Trophoblast cell (in vitro differentiated cells and primary cell): Measurements from ENCODE around the gene NADK.
"Not testable (repeated sequence)": the region's sequence is repeated elsewhere in the genome, so short reads cannot be mapped to it uniquely, and the experiment has no call there.

ENCODE experiments used
- DNase-seq, 2 donors: peaks; one replicate each; pipeline ENCODE4 v3.0.0-alpha.2; 2016
- H2AFZ ChIP-seq: 2 replicates; pipeline ENCODE4 v1.6.1; 2013; ENCODE audit warnings: low read length, moderate library complexity, mild to moderate bottlenecking; ENCODE audit not compliant: insufficient read depth, poor library complexity
- H2AK5ac ChIP-seq: 2 replicates; pipeline ENCODE4 v1.6.1; 2013; ENCODE audit warnings: mild to moderate bottlenecking, low read length
- H2BK120ac ChIP-seq: 2 replicates; pipeline ENCODE4 v1.6.1; 2013; ENCODE audit warnings: low read length, mild to moderate bottlenecking, moderate library complexity; ENCODE audit not compliant: insufficient read depth, poor library complexity
- H2BK12ac ChIP-seq: 2 replicates; pipeline ENCODE4 v1.6.1; 2013; ENCODE audit warnings: mild to moderate bottlenecking, low read length, moderate library complexity
- H2BK5ac ChIP-seq: 2 replicates; pipeline ENCODE4 v1.6.1; 2013; ENCODE audit warnings: low read length, low read depth, moderate library complexity, mild to moderate bottlenecking; ENCODE audit not compliant: poor library complexity
- H3K14ac ChIP-seq: 2 replicates; pipeline ENCODE4 v1.6.1; 2013; ENCODE audit warnings: mild to moderate bottlenecking, low read length
- H3K18ac ChIP-seq: 2 replicates; pipeline ENCODE4 v1.6.1; 2013; ENCODE audit warnings: mild to moderate bottlenecking, low read length
- H3K23ac ChIP-seq: 2 replicates; pipeline ENCODE4 v1.6.1; 2013; ENCODE audit warnings: low read length
- H3K27ac ChIP-seq: 2 replicates; pipeline ENCODE4 v1.5.1; 2013; ENCODE audit warnings: low read depth, mild to moderate bottlenecking, inconsistent platforms, low read length, moderate library complexity
- H3K27me3 ChIP-seq: 2 replicates; pipeline ENCODE4 v1.6.1; 2013; ENCODE audit warnings: inconsistent platforms, mild to moderate bottlenecking, low read length, moderate library complexity; ENCODE audit not compliant: insufficient read depth
- H3K36me3 ChIP-seq, 2 experiments: 1 replicate in 1 of 2; 2 replicates in 1 of 2; pipeline ENCODE4 v1.6.1; 2013; ENCODE audit warnings: low read length in 2 of 2, mild to moderate bottlenecking in 2 of 2, moderate library complexity in 1 of 2; ENCODE audit not compliant: insufficient read depth in 2 of 2, control insufficient read depth in 1 of 2
- H3K4ac ChIP-seq: 2 replicates; pipeline ENCODE4 v1.6.1; 2013; ENCODE audit warnings: low read depth, mild to moderate bottlenecking, low read length, moderate library complexity
- H3K4me1 ChIP-seq, 2 experiments: 1 replicate in 1 of 2; 2 replicates in 1 of 2; pipeline ENCODE4 v1.6.1; 2013; ENCODE audit warnings: low read length in 2 of 2, mild to moderate bottlenecking in 2 of 2, moderate library complexity in 1 of 2; ENCODE audit not compliant: insufficient read depth in 2 of 2, control insufficient read depth in 1 of 2
- H3K4me2 ChIP-seq: 2 replicates; pipeline ENCODE4 v1.6.1; 2013; ENCODE audit warnings: inconsistent platforms, mild to moderate bottlenecking, low read length, moderate library complexity
- H3K4me3 ChIP-seq: 2 replicates; pipeline ENCODE4 v1.5.1; 2013; ENCODE audit warnings: mild to moderate bottlenecking, low read depth, low read length, inconsistent platforms
- H3K79me1 ChIP-seq: one replicate; pipeline ENCODE4 v1.6.1; 2013; ENCODE audit warnings: low read length
- H3K79me2 ChIP-seq: 2 replicates; pipeline ENCODE4 v1.6.1; 2013; ENCODE audit warnings: low read length, mild to moderate bottlenecking; ENCODE audit not compliant: control insufficient read depth, insufficient read depth, poor library complexity
- H3K9ac ChIP-seq: 2 replicates; pipeline ENCODE4 v1.6.1; 2013; ENCODE audit warnings: mild to moderate bottlenecking, low read length
- H3K9me3 ChIP-seq: 2 replicates; pipeline ENCODE4 v1.6.1; 2013; ENCODE audit warnings: low read depth, mild to moderate bottlenecking, control low read depth, inconsistent platforms, low read length; ENCODE audit not compliant: insufficient read depth
- H4K12ac ChIP-seq: 2 replicates; pipeline ENCODE4 v1.6.1; 2013; ENCODE audit warnings: low read depth, mild to moderate bottlenecking, low read length, moderate library complexity
- H4K8ac ChIP-seq: 2 replicates; pipeline ENCODE4 v1.6.1; 2013; ENCODE audit warnings: low read depth, mild to moderate bottlenecking, low read length, moderate library complexity
- H4K91ac ChIP-seq: one replicate; pipeline ENCODE4 v1.6.1; 2013; ENCODE audit warnings: low read depth, mild to moderate bottlenecking, low read length, moderate library complexity
- WGBS: extraction: QIAGEN DNeasy Blood & Tissue Kit; methylation state at CpG from one replicate; pipeline ENCODE4 v1.1.7; 2013; ENCODE audit warnings: missing lambda C conversion rate; ENCODE audit not compliant: insufficient read length, insufficient coverage; ENCODE audit errors: extremely low coverage; 5-methylcytosine and 5-hydroxymethylcytosine counted together

Gene NADK

DNA sequence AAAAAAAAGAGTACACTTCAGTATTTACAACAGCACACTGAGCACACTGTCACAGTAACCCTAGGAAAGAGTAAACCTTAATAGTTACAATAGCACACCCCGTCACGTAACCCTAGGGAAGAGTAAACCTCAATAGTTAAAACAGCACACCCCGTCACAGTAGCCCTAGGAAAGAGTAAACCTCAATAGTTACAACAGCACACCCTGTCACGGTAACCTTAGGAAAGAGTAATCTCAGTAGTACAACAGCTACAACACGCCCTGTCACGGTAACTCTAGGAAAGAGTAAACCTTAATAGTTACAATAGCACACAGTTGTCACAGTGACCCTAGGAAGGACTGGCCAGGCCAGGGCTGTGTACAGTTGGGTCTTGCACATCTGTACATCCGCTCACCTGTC is 57.1 kb downstream of the NADK start:
- Histone ChIP-seq H4K91ac (no peak overlapping the region), H3K79me2 (no peaks in the 10 kb centered on the region), H2BK5ac (no peak overlapping the region), H2AFZ (no peak overlapping the region), H2BK12ac (no peak overlapping the region), H3K9ac (no peak overlapping the region), H3K18ac (no peak overlapping the region), H3K4ac (no peak overlapping the region), H4K8ac (no peak overlapping the region), H2BK120ac (no peak overlapping the region), H3K9me3 (no peaks in the 10 kb centered on the region), H3K4me2 (no peak overlapping the region), H3K79me1 (peaks cover 4% of the 10 kb centered on the region), H4K12ac (no peak overlapping the region), H2AK5ac (no peak overlapping the region), H3K23ac (no peak overlapping the region), H3K4me1 (no peaks in the 10 kb centered on the region), H3K27ac (no peak overlapping the region), H3K27me3 (no peaks in the 10 kb centered on the region), H3K14ac (no peak overlapping the region), H3K4me3 (no peak overlapping the region), H3K36me3 (peaks cover 30 to 34% of the 10 kb centered on the region in 2 experiments)
- DNase-seq: no peak
- no CpG with 5 or more reads among the region's 7 CpGs for WGBS

DNA sequence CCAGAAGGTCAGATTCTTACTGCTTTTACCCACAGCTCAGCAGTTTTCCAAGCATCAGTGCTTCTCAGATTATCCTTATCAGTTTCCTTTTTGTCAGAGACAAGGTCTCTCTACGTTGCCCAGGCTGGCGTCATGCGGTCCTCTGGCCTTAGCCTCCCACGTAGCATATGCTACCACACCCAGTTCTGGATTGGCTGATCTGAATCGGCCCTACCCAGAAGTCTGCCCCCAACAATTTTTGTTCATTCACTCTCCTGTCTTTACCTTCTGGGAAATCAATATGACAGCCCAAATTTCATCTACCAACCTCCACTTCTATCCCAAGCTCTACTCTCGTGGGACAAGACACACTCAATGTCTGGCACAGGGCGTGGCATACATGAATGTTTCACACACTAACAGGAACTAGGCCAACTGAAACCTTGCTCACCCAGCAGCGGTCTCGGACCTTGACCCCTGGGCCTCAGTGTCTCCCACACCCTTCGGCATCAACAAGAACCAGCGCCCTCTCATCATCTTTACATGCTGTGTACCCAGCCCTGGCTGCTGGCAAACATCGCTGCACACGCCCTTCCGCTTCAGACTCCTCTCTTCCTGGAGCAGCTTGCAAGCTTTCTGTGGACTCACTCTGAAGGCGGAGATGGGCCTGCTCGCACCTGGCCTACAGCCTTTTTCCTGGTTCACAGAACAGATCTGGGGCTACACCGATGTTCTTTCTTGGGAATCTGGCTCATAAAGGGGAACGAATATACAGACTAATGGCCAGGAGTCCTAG is 63.0 kb downstream of the NADK start:
- DNase-seq, H3K18ac ChIP-seq, H3K4me3 ChIP-seq, H3K4me1 ChIP-seq, H2BK5ac ChIP-seq, H3K79me2 ChIP-seq, H3K14ac ChIP-seq, H2AFZ ChIP-seq, H3K4me2 ChIP-seq, H3K79me1 ChIP-seq, H3K23ac ChIP-seq, H3K27ac ChIP-seq, H2BK120ac ChIP-seq, H3K27me3 ChIP-seq, H3K9me3 ChIP-seq, H3K9ac ChIP-seq, H4K91ac ChIP-seq, H4K12ac ChIP-seq, H4K8ac ChIP-seq, H3K4ac ChIP-seq, H2BK12ac ChIP-seq, H2AK5ac ChIP-seq: not testable (repeated sequence)
- no CpG with 5 or more reads among the region's 18 CpGs for WGBS
- peaks cover 29 to 34% of the 10 kb centered on the region in 2 experiments for H3K36me3 ChIP-seq

DNA sequence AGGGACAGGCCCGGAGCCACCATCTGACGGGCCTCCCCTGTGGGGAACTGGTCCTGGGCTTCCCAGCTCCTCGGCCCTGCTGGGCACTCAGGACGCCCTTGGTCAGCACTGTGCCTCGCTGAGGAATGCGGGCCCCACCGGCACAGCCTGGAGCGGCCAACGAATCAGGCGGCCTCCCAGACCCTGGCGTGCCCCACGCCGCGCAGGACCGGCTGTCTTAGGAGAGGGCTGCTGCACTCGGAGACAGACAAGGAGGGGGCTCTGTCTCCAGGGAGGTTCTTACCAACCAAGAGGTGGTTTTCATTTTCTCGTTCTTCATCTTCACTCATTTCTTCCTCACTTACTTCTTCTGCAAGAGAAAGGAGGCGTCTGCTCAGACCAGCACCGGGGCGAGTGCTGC is 70.4 kb downstream of the NADK start:
- H4K91ac ChIP-seq, H3K9me3 ChIP-seq, H3K4me2 ChIP-seq, H3K79me2 ChIP-seq, H4K12ac ChIP-seq, H3K27me3 ChIP-seq, H2BK12ac ChIP-seq, H2AFZ ChIP-seq, H2BK5ac ChIP-seq, H3K14ac ChIP-seq, H3K23ac ChIP-seq, H3K79me1 ChIP-seq, H3K27ac ChIP-seq, H3K4me1 ChIP-seq, H3K18ac ChIP-seq, H4K8ac ChIP-seq, DNase-seq, H3K9ac ChIP-seq, H3K4ac ChIP-seq, H2BK120ac ChIP-seq, H3K4me3 ChIP-seq, H2AK5ac ChIP-seq: not testable (repeated sequence)
- no CpG with 5 or more reads among the region's 20 CpGs for WGBS
- H3K36me3 ChIP-seq: peaks cover 19 to 34% of the 10 kb centered on the region in 2 experiments

GRCh38 chr1:1707241-1707640 is 71.0 kb downstream of the NADK start:
- not testable (repeated sequence) for H3K9me3 ChIP-seq, H4K91ac ChIP-seq, H2AK5ac ChIP-seq, H2BK5ac ChIP-seq, H3K23ac ChIP-seq, H3K4me2 ChIP-seq, H3K14ac ChIP-seq, H3K79me1 ChIP-seq, H3K4me1 ChIP-seq, H3K9ac ChIP-seq, H3K27me3 ChIP-seq, H2AFZ ChIP-seq, H4K12ac ChIP-seq, H3K4ac ChIP-seq, H3K4me3 ChIP-seq, H3K27ac ChIP-seq, H4K8ac ChIP-seq, H3K18ac ChIP-seq, H3K79me2 ChIP-seq, H2BK12ac ChIP-seq, H2BK120ac ChIP-seq, DNase-seq
- peaks cover 19 to 34% of the 10 kb centered on the region in 2 experiments for H3K36me3 ChIP-seq
- no CpG with 5 or more reads among the region's 23 CpGs for WGBS
